ENCODE measurements around the gene TLX3.

The TLX3 gene

GRCh38 chr5:171306781-171307591 is 2.1 kb upstream of the TLX3 start:
- no peak overlapping the region for H3K9ac ChIP-seq (ENCODE audit: low read depth, low read length)
- H3K36me3 ChIP-seq (ENCODE audit: control insufficient read depth, insufficient read depth, low read length): no peaks in the 10 kb centered on the region
- peaks cover 95% of the 10 kb centered on the region for H3K27me3 ChIP-seq (ENCODE audit: control insufficient read depth, insufficient read depth, low read length)

DNA sequence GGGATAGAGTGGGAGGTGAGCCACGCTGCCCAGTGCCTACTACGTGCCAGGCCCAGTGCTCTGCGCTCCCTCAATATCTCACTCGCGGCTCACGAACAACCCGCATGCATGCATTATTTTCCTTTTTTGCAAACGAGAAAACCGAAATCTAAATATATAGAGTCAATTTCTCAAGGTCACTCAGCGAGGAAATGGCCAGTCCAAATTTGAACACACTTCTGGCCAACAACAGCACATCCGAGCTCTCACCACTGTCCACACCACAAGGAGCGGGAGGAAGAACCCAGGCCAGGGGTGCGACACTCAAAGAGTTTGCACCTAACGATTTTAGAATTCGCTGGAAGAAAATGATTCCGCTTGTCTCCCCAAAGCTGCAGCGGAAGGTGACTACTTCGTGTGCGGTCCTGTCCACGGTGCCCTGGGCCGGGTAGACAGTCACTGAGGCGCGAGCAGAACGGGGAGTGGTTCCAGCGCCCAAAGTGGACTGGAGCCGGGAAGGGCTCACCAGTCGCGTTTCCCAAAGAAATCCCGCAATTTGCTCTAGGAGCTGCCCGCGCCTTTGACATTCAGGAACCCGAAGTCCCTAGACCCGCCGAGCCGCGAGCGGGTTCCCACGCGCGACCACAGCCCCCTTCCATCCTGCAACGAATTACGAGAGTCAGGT is 1.1 kb upstream of the TLX3 start:
- Histone ChIP-seq H3K36me3 (ENCODE audit: control insufficient read depth, insufficient read depth, low read length) (no peaks in the 10 kb centered on the region), H3K9me3 (ENCODE audit: control insufficient read depth, insufficient read depth, low read length) (no peaks in the 10 kb centered on the region), H3K4me1 (ENCODE audit: control insufficient read depth, insufficient read depth, low read length) (peaks cover 5% of the 10 kb centered on the region), H3K9ac (ENCODE audit: low read depth, low read length) (no peak overlapping the region), H3K27me3 (ENCODE audit: control insufficient read depth, insufficient read depth, low read length) (peaks cover 95% of the 10 kb centered on the region), H3K4me3 (ENCODE audit: low read depth, low read length) (peak overlapping the region; percentile 39)

More at GRCh38 chr5:171306781-171307591, 2.1 kb upstream of the TLX3 start:
- H3K9me3 ChIP-seq (ENCODE audit: control insufficient read depth, insufficient read depth, low read length): no peaks in the 10 kb centered on the region
- H3K4me3 ChIP-seq (ENCODE audit: low read depth, low read length): peak overlapping the region; percentile 8
- peaks cover 5% of the 10 kb centered on the region for H3K4me1 ChIP-seq (ENCODE audit: control insufficient read depth, insufficient read depth, low read length)

- Histone ChIP-seq H3K9ac (ENCODE audit: low read depth, low read length) (no peak overlapping the region), H3K9me3 (ENCODE audit: control insufficient read depth, insufficient read depth, low read length) (no peaks in the 10 kb centered on the region), H3K4me1 (ENCODE audit: control insufficient read depth, insufficient read depth, low read length) (peaks cover 5% of the 10 kb centered on the region), H3K36me3 (ENCODE audit: control insufficient read depth, insufficient read depth, low read length) (no peaks in the 10 kb centered on the region), H3K27me3 (ENCODE audit: control insufficient read depth, insufficient read depth, low read length) (peaks cover 95% of the 10 kb centered on the region), H3K4me3 (ENCODE audit: low read depth, low read length) (peak overlapping the region; percentile 35)
Measured at GRCh38 chr5:171309276-171310211, 496 bp downstream of the TLX3 start.

- peaks cover 5% of the 10 kb centered on the region for H3K4me1 ChIP-seq (ENCODE audit: control insufficient read depth, insufficient read depth, low read length)
- H3K9ac ChIP-seq (ENCODE audit: low read depth, low read length): no peak overlapping the region
- no peaks in the 10 kb centered on the region for H3K9me3 ChIP-seq (ENCODE audit: control insufficient read depth, insufficient read depth, low read length)
- peak overlapping the region; percentile 35 for H3K4me3 ChIP-seq (ENCODE audit: low read depth, low read length)
- H3K36me3 ChIP-seq (ENCODE audit: control insufficient read depth, insufficient read depth, low read length): no peaks in the 10 kb centered on the region
- peaks cover 95% of the 10 kb centered on the region for H3K27me3 ChIP-seq (ENCODE audit: control insufficient read depth, insufficient read depth, low read length)
Measured at GRCh38 chr5:171310212-171310818, 1.3 kb downstream of the TLX3 start.

- H3K9ac ChIP-seq (ENCODE audit: low read depth, low read length): no peak overlapping the region
Measured at GRCh38 chr5:171310819-171311321, 1.8 kb downstream of the TLX3 start.

GRCh38 chr5:171311322-171312077 is 2.5 kb downstream of the TLX3 start:
- Histone ChIP-seq H3K9me3 (ENCODE audit: control insufficient read depth, insufficient read depth, low read length) (no peaks in the 10 kb centered on the region), H3K4me3 (ENCODE audit: low read depth, low read length) (peak overlapping the region; percentile 35), H3K9ac (ENCODE audit: low read depth, low read length) (no peak overlapping the region), H3K27me3 (ENCODE audit: control insufficient read depth, insufficient read depth, low read length) (peaks cover 95% of the 10 kb centered on the region), H3K4me1 (ENCODE audit: control insufficient read depth, insufficient read depth, low read length) (peaks cover 5% of the 10 kb centered on the region), H3K36me3 (ENCODE audit: control insufficient read depth, insufficient read depth, low read length) (no peaks in the 10 kb centered on the region)

More at GRCh38 chr5:171310819-171311321, 1.8 kb downstream of the TLX3 start:
- Histone ChIP-seq H3K9me3 (ENCODE audit: control insufficient read depth, insufficient read depth, low read length) (no peaks in the 10 kb centered on the region), H3K4me1 (ENCODE audit: control insufficient read depth, insufficient read depth, low read length) (peaks cover 5% of the 10 kb centered on the region), H3K36me3 (ENCODE audit: control insufficient read depth, insufficient read depth, low read length) (no peaks in the 10 kb centered on the region), H3K4me3 (ENCODE audit: low read depth, low read length) (no peak overlapping the region), H3K27me3 (ENCODE audit: control insufficient read depth, insufficient read depth, low read length) (peaks cover 95% of the 10 kb centered on the region)

DNA sequence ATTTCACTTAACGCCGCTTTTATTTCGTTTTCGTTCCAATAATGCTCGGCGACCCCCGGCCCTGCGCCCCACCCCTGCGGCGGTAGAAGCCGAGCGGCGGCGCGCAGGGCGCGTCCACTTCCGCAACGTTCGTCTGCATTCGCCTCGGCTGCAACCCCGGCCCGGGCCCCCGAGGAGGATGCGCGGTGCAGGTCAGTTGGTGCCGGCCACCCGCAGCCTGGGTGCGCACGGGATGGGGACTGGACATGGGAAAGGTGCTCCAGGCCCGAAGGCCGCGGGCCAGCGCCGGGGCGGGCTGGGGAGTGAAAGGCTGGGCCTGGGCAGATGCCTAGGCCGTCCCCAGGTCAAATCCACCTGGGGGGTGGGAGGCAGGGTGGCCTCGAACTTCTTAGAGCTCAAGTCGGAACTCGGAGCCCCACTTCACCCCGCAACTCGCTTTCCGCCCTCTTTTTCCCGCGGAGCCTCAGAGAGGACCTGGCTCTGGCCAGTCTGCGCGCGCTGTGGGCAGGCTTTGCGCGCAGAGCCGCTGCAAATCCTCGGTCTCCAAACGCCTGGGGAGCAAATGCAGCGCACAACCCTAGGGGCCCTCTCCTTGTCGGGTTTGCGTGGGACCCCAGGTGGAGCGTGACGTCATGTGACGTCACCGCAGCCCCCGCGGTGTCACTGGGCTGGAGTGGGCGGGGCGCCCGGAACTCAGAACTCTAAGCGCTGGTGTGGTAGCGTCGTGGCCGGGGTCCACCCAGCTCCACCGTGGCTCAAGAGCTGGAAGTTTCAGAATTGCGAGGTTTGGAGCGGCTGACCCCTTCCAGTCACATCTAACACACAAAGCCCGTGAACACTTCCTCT is 3.3 kb downstream of the TLX3 start:
- H3K36me3 ChIP-seq (ENCODE audit: control insufficient read depth, insufficient read depth, low read length): no peaks in the 10 kb centered on the region
- H3K4me1 ChIP-seq (ENCODE audit: control insufficient read depth, insufficient read depth, low read length): peaks cover 2% of the 10 kb centered on the region
- no peaks in the 10 kb centered on the region for H3K9me3 ChIP-seq (ENCODE audit: control insufficient read depth, insufficient read depth, low read length)
- H3K27me3 ChIP-seq (ENCODE audit: control insufficient read depth, insufficient read depth, low read length): peaks cover 95% of the 10 kb centered on the region
- no peak overlapping the region for H3K9ac ChIP-seq (ENCODE audit: low read depth, low read length)
- peak overlapping the region; percentile 35 for H3K4me3 ChIP-seq (ENCODE audit: low read depth, low read length)

GRCh38 chr5:171313481-171314206 is 4.6 kb downstream of the TLX3 start:
- Histone ChIP-seq H3K27me3 (ENCODE audit: control insufficient read depth, insufficient read depth, low read length) (peaks cover 95% of the 10 kb centered on the region), H3K9me3 (ENCODE audit: control insufficient read depth, insufficient read depth, low read length) (no peaks in the 10 kb centered on the region), H3K9ac (ENCODE audit: low read depth, low read length) (no peak overlapping the region), H3K36me3 (ENCODE audit: control insufficient read depth, insufficient read depth, low read length) (no peaks in the 10 kb centered on the region), H3K4me1 (ENCODE audit: control insufficient read depth, insufficient read depth, low read length) (peaks cover 2% of the 10 kb centered on the region), H3K4me3 (ENCODE audit: low read depth, low read length) (peak overlapping the region; percentile 18)

- Histone ChIP-seq H3K4me1 (ENCODE audit: control insufficient read depth, insufficient read depth, low read length) (peaks cover 6% of the 10 kb centered on the region), H3K36me3 (ENCODE audit: control insufficient read depth, insufficient read depth, low read length) (no peaks in the 10 kb centered on the region), H3K4me3 (ENCODE audit: low read depth, low read length) (peak overlapping the region; percentile 23), H3K27me3 (ENCODE audit: control insufficient read depth, insufficient read depth, low read length) (peaks cover 98% of the 10 kb centered on the region), H3K9ac (ENCODE audit: low read depth, low read length) (no peak overlapping the region), H3K9me3 (ENCODE audit: control insufficient read depth, insufficient read depth, low read length) (no peaks in the 10 kb centered on the region)
Measured at GRCh38 chr5:171314728-171315385, 5.8 kb downstream of the TLX3 start.

All from iPS-15b (cell line).